H1 (cell line): ENCODE data around the gene ZNF470. TPM values are rescaled to one million over a fixed set of nuclear protein-coding genes. Genes with fewer than 3 reads are reported as not detected.
A peak's percentile ranks its signal among the peaks of the same experiment; 100 is the strongest.

ENCODE experiments used
- BCL11A ChIP-seq, 2 experiments: IDR thresholded peaks; one replicate each; pipeline ENCODE4 v1.6.1; 2011; ENCODE audit warnings: low read depth in 2 of 2, low read length in 2 of 2, mild to moderate bottlenecking in 2 of 2
- CBX8 ChIP-seq: fragments of 300-800, 300-1000 bp; sonication (generic); IDR thresholded peaks from 2 replicates; pipeline ENCODE4 v1.7.1; 2016; ENCODE audit warnings: low read depth, low read length, borderline replicate concordance
- CHD1 ChIP-seq: IDR thresholded peaks from 2 replicates; pipeline ENCODE4 v1.6.1; 2012; ENCODE audit warnings: low read depth, low read length, improper control_type of control experiment
- CREB1 ChIP-seq: IDR thresholded peaks from 2 replicates; pipeline ENCODE4 v1.6.1; 2012; ENCODE audit warnings: inconsistent platforms
- CTBP2 ChIP-seq: IDR thresholded peaks from 2 replicates; pipeline ENCODE4 v1.7.0; 2011; ENCODE audit warnings: borderline replicate concordance, mild to moderate bottlenecking, moderate library complexity, mixed read lengths, low read length; ENCODE audit not compliant: insufficient read depth, insufficient read length
- POLR2AphosphoS5 ChIP-seq: IDR thresholded peaks from 2 replicates; pipeline ENCODE4 v1.6.1; 2011; ENCODE audit warnings: low read depth, low read length
- SIN3A ChIP-seq, 2 experiments: IDR thresholded peaks in 1 of 2; conservative IDR thresholded peaks in 1 of 2; 2 replicates each; pipeline ENCODE4 v1.6.1; 2011 to 2012; ENCODE audit warnings: low read length in 2 of 2, improper control_type of control experiment in 1 of 2, low read depth in 1 of 2, mild to moderate bottlenecking in 1 of 2
- SUZ12 ChIP-seq: fragments of 200-600 bp; sonication (generic); IDR thresholded peaks from 2 replicates; pipeline ENCODE4 v1.6.1; 2012; ENCODE audit warnings: mild to moderate bottlenecking, inconsistent platforms, low read length, moderate library complexity, mixed read lengths
- polyA plus RNA-seq, 7 experiments: library from polyadenylated mRNA; depleted of rRNA in 3 of 7; stranded (reverse) in 5 of 7; unstranded in 2 of 7; fragments of >200 nt in 5 of 7; fragments of 200-250 nt in 2 of 7; gene quantifications; 1 replicate in 5 of 7; 2 replicates in 1 of 7; 4 replicates in 1 of 7; pipeline versions ENCODE4 v1.2.1 to v1.2.3, GENCODE V29; 2011 to 2013; ENCODE audit warnings: missing spikeins in 2 of 7, mixed read lengths in 2 of 7
- total RNA-seq: library from RNA; stranded (reverse); fragmentation: NEBNext Ultra II Directional; extraction: Animal tissue kit (Norgen Biotek cat#: 25700); gene quantifications from 2 replicates; pipeline ENCODE4 v1.2.1, GENCODE V29; 2021
- TF ChIP-seq, protein P1 (sequence below): fragments of 300-600 bp; sonication (generic); IDR thresholded peaks from 2 replicates; pipeline ENCODE4 v1.7.1; 2012; ENCODE audit warnings: low read length, moderate library complexity, mild to moderate bottlenecking, inconsistent platforms; ENCODE audit not compliant: insufficient replicate concordance

Gene ZNF470
- total and polyA plus RNA-seq, 2 of the 8 experiments (the other 6 are each of a cell fraction or from before 2014, with no cell fraction given), result 2.0 to 8.8 TPM

DNA sequence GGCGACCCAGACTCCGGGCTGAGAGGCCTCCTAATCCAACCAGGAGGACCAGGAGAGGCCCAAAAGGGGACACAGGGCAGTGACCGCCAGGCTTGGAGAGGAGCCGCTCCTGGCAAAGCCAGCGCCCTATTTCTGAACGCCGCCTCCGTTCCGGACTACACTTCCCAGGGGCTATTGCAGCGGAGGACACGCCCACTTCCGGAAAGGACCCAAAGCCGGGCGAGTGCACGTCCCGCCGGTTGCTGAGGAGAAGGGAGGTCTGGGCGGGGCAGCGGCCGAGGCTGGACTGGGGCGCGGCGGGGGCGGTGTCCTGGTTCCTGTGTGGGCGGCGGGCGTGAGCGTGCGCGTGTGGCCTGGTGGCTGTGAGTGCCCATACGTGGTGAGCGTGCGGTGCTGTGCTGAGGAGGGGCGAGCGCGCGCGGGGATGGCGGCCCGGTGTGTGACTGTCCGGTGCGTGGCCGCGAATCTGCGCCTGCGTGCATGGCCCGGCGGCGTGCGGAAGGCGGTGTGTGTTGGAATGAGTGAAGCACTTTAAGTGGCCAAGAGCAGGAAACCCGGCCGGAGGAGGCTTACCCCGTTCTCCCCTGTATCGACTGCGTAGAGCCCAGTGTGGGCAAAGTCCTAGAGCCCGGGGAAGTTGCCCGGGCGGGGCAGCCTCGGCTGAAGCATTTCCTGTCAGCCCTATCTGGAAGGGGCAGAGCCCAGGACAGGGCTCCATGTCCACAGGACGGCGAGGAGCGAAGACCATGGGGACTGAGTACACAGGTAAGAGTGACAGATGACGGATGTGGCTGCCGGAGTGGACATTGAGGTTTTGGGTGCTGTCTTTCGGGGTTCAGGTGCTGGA, at the start of gene ZNF470 (continued):
- TF ChIP-seq, protein P1, sequence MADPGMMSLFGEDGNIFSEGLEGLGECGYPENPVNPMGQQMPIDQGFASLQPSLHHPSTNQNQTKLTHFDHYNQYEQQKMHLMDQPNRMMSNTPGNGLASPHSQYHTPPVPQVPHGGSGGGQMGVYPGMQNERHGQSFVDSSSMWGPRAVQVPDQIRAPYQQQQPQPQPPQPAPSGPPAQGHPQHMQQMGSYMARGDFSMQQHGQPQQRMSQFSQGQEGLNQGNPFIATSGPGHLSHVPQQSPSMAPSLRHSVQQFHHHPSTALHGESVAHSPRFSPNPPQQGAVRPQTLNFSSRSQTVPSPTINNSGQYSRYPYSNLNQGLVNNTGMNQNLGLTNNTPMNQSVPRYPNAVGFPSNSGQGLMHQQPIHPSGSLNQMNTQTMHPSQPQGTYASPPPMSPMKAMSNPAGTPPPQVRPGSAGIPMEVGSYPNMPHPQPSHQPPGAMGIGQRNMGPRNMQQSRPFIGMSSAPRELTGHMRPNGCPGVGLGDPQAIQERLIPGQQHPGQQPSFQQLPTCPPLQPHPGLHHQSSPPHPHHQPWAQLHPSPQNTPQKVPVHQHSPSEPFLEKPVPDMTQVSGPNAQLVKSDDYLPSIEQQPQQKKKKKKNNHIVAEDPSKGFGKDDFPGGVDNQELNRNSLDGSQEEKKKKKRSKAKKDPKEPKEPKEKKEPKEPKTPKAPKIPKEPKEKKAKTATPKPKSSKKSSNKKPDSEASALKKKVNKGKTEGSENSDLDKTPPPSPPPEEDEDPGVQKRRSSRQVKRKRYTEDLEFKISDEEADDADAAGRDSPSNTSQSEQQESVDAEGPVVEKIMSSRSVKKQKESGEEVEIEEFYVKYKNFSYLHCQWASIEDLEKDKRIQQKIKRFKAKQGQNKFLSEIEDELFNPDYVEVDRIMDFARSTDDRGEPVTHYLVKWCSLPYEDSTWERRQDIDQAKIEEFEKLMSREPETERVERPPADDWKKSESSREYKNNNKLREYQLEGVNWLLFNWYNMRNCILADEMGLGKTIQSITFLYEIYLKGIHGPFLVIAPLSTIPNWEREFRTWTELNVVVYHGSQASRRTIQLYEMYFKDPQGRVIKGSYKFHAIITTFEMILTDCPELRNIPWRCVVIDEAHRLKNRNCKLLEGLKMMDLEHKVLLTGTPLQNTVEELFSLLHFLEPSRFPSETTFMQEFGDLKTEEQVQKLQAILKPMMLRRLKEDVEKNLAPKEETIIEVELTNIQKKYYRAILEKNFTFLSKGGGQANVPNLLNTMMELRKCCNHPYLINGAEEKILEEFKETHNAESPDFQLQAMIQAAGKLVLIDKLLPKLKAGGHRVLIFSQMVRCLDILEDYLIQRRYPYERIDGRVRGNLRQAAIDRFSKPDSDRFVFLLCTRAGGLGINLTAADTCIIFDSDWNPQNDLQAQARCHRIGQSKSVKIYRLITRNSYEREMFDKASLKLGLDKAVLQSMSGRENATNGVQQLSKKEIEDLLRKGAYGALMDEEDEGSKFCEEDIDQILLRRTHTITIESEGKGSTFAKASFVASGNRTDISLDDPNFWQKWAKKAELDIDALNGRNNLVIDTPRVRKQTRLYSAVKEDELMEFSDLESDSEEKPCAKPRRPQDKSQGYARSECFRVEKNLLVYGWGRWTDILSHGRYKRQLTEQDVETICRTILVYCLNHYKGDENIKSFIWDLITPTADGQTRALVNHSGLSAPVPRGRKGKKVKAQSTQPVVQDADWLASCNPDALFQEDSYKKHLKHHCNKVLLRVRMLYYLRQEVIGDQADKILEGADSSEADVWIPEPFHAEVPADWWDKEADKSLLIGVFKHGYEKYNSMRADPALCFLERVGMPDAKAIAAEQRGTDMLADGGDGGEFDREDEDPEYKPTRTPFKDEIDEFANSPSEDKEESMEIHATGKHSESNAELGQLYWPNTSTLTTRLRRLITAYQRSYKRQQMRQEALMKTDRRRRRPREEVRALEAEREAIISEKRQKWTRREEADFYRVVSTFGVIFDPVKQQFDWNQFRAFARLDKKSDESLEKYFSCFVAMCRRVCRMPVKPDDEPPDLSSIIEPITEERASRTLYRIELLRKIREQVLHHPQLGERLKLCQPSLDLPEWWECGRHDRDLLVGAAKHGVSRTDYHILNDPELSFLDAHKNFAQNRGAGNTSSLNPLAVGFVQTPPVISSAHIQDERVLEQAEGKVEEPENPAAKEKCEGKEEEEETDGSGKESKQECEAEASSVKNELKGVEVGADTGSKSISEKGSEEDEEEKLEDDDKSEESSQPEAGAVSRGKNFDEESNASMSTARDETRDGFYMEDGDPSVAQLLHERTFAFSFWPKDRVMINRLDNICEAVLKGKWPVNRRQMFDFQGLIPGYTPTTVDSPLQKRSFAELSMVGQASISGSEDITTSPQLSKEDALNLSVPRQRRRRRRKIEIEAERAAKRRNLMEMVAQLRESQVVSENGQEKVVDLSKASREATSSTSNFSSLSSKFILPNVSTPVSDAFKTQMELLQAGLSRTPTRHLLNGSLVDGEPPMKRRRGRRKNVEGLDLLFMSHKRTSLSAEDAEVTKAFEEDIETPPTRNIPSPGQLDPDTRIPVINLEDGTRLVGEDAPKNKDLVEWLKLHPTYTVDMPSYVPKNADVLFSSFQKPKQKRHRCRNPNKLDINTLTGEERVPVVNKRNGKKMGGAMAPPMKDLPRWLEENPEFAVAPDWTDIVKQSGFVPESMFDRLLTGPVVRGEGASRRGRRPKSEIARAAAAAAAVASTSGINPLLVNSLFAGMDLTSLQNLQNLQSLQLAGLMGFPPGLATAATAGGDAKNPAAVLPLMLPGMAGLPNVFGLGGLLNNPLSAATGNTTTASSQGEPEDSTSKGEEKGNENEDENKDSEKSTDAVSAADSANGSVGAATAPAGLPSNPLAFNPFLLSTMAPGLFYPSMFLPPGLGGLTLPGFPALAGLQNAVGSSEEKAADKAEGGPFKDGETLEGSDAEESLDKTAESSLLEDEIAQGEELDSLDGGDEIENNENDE, result no peak
- TF ChIP-seq CHD1 (no peak), SUZ12 (no peak), CREB1 (0 out of 2 replicates have a peak, but pooled peaks have one; percentile 42), POLR2AphosphoS5 (no peak), CBX8 (no peak), BCL11A (IDR thresholded peaks at IDR 0.05; ENCODE audit: low read depth in 2 of 2, low read length in 2 of 2) (no peak), SIN3A (conservative IDR thresholded peaks at IDR 0.05 in 1 of 2, IDR thresholded peaks at IDR 0.05 in 1 of 2; ENCODE audit: low read depth in 1 of 2, low read length in 2 of 2) (peak in 1 of 2 experiments; percentile 73; a peak in 2 of 4 replicates), CTBP2 (no peak)
